GM18498 (cell line): ENCODE measurements around the gene ZNF710.

Source experiments
- ATAC-seq: cut with Tn5 transposase; IDR thresholded peaks from one replicate; pipeline ENCODE4 v1.9.1; 2021; ENCODE audit warnings: mild to moderate bottlenecking, moderate library complexity; ENCODE audit not compliant: unreplicated experiment

Gene ZNF710

GRCh38 chr15:89993349-89993748 lies 7.8 kb upstream of the ZNF710 start:
- ATAC-seq = no peak

- no peak for ATAC-seq
These were observed 4.0 kb upstream of the ZNF710 start for GRCh38 chr15:89997079-89997478.

- no peak for ATAC-seq
These were observed 2.9 kb upstream of the ZNF710 start for GRCh38 chr15:89998141-89998661.

- ATAC-seq = no peak
These were observed 2.0 kb upstream of the ZNF710 start for GRCh38 chr15:89998923-89999675.

GRCh38 chr15:89999676-90000185 lies 1.4 kb upstream of the ZNF710 start:
- no peak for ATAC-seq

GRCh38 chr15:90000186-90001001 lies 730 bp upstream of the ZNF710 start:
- ATAC-seq = no peak

GRCh38 chr15:90001683-90002427 lies 731 bp downstream of the ZNF710 start:
- ATAC-seq = no peak

- ATAC-seq = no peak
These were observed 1.3 kb downstream of the ZNF710 start for GRCh38 chr15:90002428-90002844.

- ATAC-seq = no peak
These were observed 2.6 kb downstream of the ZNF710 start for GRCh38 chr15:90003736-90004135.

GRCh38 chr15:90004252-90004651 lies 3.1 kb downstream of the ZNF710 start:
- ATAC-seq = no peak

GRCh38 chr15:90004671-90005070 lies 3.5 kb downstream of the ZNF710 start:
- no peak for ATAC-seq

GRCh38 chr15:90006217-90007075 lies 5.3 kb downstream of the ZNF710 start:
- no peak for ATAC-seq

- ATAC-seq = no peak
These were observed 5.9 kb downstream of the ZNF710 start for GRCh38 chr15:90007076-90007460.

- no peak for ATAC-seq
These were observed 7.5 kb downstream of the ZNF710 start for GRCh38 chr15:90008607-90009006.

- no peak for ATAC-seq
These were observed 8.3 kb downstream of the ZNF710 start for GRCh38 chr15:90009301-90010022.

GRCh38 chr15:90011705-90012104 lies 10.6 kb downstream of the ZNF710 start:
- no peak for ATAC-seq

- no peak for ATAC-seq
These were observed 12.4 kb downstream of the ZNF710 start for GRCh38 chr15:90013503-90013937.

- ATAC-seq = no peak
These were observed 14.2 kb downstream of the ZNF710 start for GRCh38 chr15:90015294-90015693.

GRCh38 chr15:90015749-90016148 lies 14.6 kb downstream of the ZNF710 start:
- no peak for ATAC-seq
